ENCODE results near the gene E2F1. TPM values are rescaled to one million over a fixed set of nuclear protein-coding genes. Genes with fewer than 3 reads are reported as not detected.

Gene E2F1
- total RNA-seq, 4 donors from 2014 or later: 1.3 to 4.2 (median 1.8) TPM

- Histone ChIP-seq H3K27ac (peak overlapping the region in 1 of 4 donors; percentile 79), H3K36me3 (no peaks in the 10 kb centered on the region), H3K4me1 (peaks cover 0 to 28% (median 10%) of the 10 kb centered on the region in 4 donors), H3K27me3 (no peaks in the 10 kb centered on the region), H3K9me3 (no peaks in the 10 kb centered on the region), H3K4me3 (peak overlapping the region; percentile 19 to 54 (median 25))
- DNase-seq (ENCODE audit: low spot score in 2 of 2): no peak
- 0 to 2% methylated on average over 17 to 49 of the region's 53 CpGs for WGBS, 2 donors
- TF ChIP-seq POLR2A (IDR thresholded peaks at IDR 0.05) (no peak), EP300 (IDR thresholded peaks at IDR 0.05) (no peak), CTCF (IDR thresholded peaks at IDR 0.05) (no peak)
Observed at GRCh38 chr20:33685328-33686099, 671 bp downstream of the E2F1 start.

- no peak overlapping the region for H3K4me3 ChIP-seq
- TF ChIP-seq POLR2A (IDR thresholded peaks at IDR 0.05): no peak
- TF ChIP-seq CTCF (IDR thresholded peaks at IDR 0.05): no peak
- no peak for TF ChIP-seq EP300 (IDR thresholded peaks at IDR 0.05)
- no peaks in the 10 kb centered on the region for H3K9me3 ChIP-seq
- no peak for DNase-seq (ENCODE audit: low spot score in 2 of 2)
- WGBS, 2 donors: 34 to 36% methylated on average over 9 to 10 of the region's 10 CpGs
- H3K27me3 ChIP-seq: no peaks in the 10 kb centered on the region
- no peaks in the 10 kb centered on the region for H3K36me3 ChIP-seq
- H3K27ac ChIP-seq: no peak overlapping the region
- peaks cover 0 to 25% (median 10%) of the 10 kb centered on the region in 4 donors for H3K4me1 ChIP-seq
Observed at GRCh38 chr20:33684533-33685327, 1.5 kb downstream of the E2F1 start.

- 86% methylated on average over 9 of the region's 9 CpGs for WGBS, 2 donors
Observed at GRCh38 chr20:33681728-33682353, 4.3 kb downstream of the E2F1 start.

GRCh38 chr20:33681288-33681687 is 4.9 kb downstream of the E2F1 start:
- Histone ChIP-seq H3K36me3 (no peaks in the 10 kb centered on the region), H3K27ac (no peak overlapping the region), H3K4me1 (peaks cover 0 to 27% (median 13%) of the 10 kb centered on the region in 4 donors), H3K4me3 (no peak overlapping the region), H3K27me3 (no peaks in the 10 kb centered on the region), H3K9me3 (no peaks in the 10 kb centered on the region)
- 89 to 90% methylated on average over 5 of the region's 5 CpGs for WGBS, 2 donors
- TF ChIP-seq CTCF (IDR thresholded peaks at IDR 0.05) (no peak), POLR2A (IDR thresholded peaks at IDR 0.05) (no peak), EP300 (IDR thresholded peaks at IDR 0.05) (no peak)
- no peak for DNase-seq (ENCODE audit: low spot score in 2 of 2)

More at GRCh38 chr20:33681728-33682353, 4.3 kb downstream of the E2F1 start:
- no peak for TF ChIP-seq EP300 (IDR thresholded peaks at IDR 0.05)
- no peak for TF ChIP-seq POLR2A (IDR thresholded peaks at IDR 0.05)
- no peak for TF ChIP-seq CTCF (IDR thresholded peaks at IDR 0.05)
- no peaks in the 10 kb centered on the region for H3K27me3 ChIP-seq
- no peaks in the 10 kb centered on the region for H3K9me3 ChIP-seq
- H3K27ac ChIP-seq: no peak overlapping the region
- DNase-seq (ENCODE audit: low spot score in 2 of 2): no peak
- H3K4me1 ChIP-seq: peaks cover 0 to 25% (median 9%) of the 10 kb centered on the region in 4 donors
- H3K4me3 ChIP-seq: no peak overlapping the region
- H3K36me3 ChIP-seq: no peaks in the 10 kb centered on the region

Data from tibial nerve (tissue), 4 donors.